Epithelial cell of umbilical artery (primary cell): ENCODE data around the gene GALNT10. TPM values are rescaled to one million over a fixed set of nuclear protein-coding genes. Genes with fewer than 3 reads are reported as not detected.

Source experiments
- total RNA-seq: library from RNA; depleted of rRNA; stranded (reverse); fragments of >200 nt; gene quantifications from 2 replicates; pipeline ENCODE4 v1.2.3, GENCODE V29; 2014

GALNT10 gene
- 30.9 and 37.1 TPM in 2 replicates for total RNA-seq

GRCh38 chr5:154190595-154191304 is at the start of gene GALNT10:
GALNT10 (plus strand) TSS chr5:154190733; CDS start chr5:154190867, 134 bp downstream.

GRCh38 chr5:154445422-154446194 is 255.1 kb downstream of the GALNT10 start, which contains the start of gene SAP30L:
SAP30L (plus strand) TSS chr5:154445997; CDS start chr5:154446605, 608 bp downstream.

Other genes with a start within 250 kb of the GALNT10 start
- 27.9 and 59.7 TPM in 2 replicates for gene FAM114A2, start 151.8 kb upstream of the GALNT10 start, total RNA-seq
- 90.0 and 145 TPM in 2 replicates for gene MFAP3, start 151.8 kb upstream of the GALNT10 start, total RNA-seq